Right forelimb (tissue), 1 donor: ENCODE measurements around the gene CLTC.

Source experiments
- DNase-seq: peaks from one replicate; pipeline ENCODE4 v3.0.0-alpha.2; 2018

The CLTC gene

GRCh38 chr17:59730268-59730834 is 110.7 kb downstream of the CLTC start:
- no peak for DNase-seq

- DNase-seq: no peak
Measured at GRCh38 chr17:59733697-59734096, 114.0 kb downstream of the CLTC start.

GRCh38 chr17:59734226-59734625 is 114.5 kb downstream of the CLTC start:
- no peak for DNase-seq

GRCh38 chr17:59737324-59737723 is 117.6 kb downstream of the CLTC start:
- DNase-seq: no peak

- no peak for DNase-seq
Measured at GRCh38 chr17:59743842-59744241, 124.1 kb downstream of the CLTC start.

GRCh38 chr17:59745040-59745439 is 125.3 kb downstream of the CLTC start:
- DNase-seq: no peak
